Measurements from ENCODE around the gene SLC16A5.
"Not testable (repeated sequence)": the region's sequence is repeated elsewhere in the genome, so short reads cannot be mapped to it uniquely, and the experiment has no call there.

The SLC16A5 gene

DNA sequence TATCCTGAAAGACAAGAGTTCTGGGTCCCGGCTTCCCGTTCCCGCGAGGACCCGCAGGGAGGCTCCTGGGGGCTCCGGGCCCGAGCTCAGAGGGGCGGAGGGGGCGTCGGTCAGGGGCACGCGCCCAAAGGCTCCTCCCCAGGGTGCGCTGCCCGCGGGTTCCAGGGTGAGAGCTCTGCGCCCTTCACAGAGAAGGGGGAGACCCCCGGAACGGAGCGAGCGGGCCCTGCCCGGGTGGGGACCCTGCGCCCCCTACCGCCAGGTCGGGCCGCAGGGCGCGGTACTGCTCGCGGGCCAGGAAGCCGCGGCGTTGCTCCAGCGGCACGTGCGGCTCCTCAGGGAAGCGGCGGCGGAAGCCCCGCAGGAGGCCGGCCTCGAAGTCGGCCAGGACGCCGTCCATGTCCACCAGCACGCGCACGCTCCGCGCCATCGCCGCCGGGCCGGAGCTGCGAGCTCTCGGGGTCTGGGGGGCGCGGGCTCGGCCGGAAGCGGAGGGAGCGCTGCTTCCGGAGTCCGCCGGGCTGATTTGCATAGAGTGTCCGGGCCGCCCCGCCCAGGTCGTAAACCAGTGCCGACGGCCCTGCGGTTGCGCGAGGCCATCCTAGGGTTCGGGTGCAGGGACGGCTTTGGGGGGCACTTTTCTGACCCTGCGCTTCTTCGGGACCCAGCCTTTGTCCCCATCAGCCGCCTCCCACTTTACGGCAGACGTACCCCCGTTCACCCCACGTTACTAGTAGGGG is 43.7 kb downstream of the SLC16A5 start, which contains the start of gene NT5C:
Gene NT5C, minus strand, starts transcription at position 465 of the 740 bp plus-strand sequence. Its CDS starts 35 bp downstream, at position 430.
- DNase-seq (ENCODE audit: low read depth in 3 of 3, low spot score in 1 of 3): peak in 1 of 3 donors; percentile 52

DNA sequence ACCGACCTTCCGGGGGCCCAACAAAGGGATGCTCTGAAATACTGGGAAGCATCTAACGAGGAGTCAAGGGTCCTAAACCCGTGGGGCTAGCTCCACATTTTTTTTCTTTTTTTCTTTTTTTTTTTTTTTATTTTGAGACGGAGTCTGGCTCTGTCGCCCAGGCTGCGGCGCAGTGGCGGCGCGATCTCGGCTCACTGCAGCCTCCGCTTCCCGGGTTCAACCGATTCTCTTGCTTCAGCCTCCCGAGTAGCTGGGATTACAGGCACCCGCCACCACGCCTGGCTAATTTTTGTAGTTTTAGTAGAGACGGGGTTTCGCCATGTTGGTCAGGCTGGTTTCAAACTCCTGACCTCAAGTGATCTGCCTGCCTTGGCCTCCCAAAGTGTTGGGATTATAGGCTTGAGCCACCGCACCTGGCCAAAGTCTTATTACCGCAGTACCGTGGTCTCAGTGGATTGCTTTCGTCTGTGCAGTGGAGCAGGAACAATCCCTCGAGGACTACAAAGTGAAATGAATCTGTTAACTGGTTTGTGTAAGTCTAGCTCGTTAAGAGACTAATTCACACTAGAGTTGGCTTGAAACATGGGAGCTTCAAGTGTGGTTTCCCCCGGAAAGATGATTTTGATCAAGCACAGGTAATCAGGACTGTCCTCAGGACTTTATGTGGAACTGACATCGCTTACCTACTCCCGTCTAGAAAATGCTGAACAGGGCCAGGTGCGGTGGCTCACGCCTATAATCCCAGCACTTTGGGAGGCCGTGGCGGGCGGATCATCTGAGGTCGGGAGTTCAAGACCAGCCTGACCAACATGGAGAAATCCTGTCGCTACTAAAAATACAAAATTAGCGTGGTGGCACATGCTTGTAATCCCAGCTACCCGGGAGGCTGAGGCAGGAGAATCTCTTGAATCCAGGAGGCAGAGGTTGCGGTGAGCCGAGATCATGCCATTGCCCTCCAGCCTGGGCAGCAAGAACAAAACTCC is 44.6 kb downstream of the SLC16A5 start:
- DNase-seq (ENCODE audit: low read depth in 3 of 3, low spot score in 1 of 3): not testable (repeated sequence)

DNA sequence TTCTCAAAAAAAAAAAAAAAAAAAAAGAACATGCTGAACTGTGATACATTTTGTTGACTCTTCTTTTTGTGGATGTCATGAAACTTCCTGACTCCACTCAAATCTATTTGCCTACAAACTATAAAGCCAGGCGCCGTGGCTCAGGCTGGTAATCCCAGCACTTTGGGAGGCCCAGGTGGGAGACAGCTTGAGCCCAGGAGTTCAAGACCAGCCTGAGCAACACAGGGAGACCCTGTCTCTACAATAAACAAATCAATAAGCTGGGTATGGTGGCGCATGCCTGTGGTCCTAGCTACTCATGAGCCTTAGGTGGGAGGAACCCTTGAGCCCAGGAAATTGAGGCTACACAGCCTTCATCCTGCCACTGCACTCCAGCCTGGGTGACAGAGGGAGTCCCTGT is 45.2 kb downstream of the SLC16A5 start:
- DNase-seq (ENCODE audit: low read depth in 3 of 3, low spot score in 1 of 3): no peak

DNA sequence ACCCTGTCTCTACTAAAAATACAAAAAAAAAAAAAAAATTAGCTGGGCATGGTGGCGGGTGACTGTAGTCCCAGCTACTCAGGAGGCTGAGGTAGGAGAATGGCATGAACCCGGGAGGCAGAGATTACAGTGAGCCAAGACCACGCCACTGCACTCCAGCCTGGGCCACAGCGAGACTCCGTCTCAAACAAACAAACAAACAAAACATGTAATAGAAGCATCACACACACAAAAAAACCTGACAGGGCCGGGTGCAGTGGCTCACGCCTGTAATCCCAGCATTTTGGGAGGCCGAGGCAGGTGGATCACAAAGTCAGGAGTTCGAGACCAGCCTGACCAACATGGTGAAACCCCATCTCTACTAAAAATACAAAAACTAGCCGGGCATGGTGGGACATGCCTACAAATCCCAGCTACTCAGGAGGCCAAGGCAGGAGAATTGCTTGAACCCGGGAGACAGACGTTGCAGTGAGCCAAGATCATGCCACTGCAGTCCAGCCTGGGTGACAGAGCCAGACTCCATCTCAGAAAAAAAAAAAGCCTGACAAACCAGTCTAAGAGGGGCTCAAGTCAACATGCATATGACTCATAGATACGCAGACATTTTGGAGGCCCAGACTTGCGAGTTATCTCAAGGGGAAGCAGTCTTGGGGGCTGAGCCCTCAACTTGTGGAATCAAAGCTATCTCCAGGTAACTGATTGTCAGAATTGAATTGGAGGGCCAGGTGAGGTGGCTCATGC is 46.0 kb downstream of the SLC16A5 start:
- DNase-seq (ENCODE audit: low read depth in 3 of 3, low spot score in 1 of 3): not testable (repeated sequence)

DNA sequence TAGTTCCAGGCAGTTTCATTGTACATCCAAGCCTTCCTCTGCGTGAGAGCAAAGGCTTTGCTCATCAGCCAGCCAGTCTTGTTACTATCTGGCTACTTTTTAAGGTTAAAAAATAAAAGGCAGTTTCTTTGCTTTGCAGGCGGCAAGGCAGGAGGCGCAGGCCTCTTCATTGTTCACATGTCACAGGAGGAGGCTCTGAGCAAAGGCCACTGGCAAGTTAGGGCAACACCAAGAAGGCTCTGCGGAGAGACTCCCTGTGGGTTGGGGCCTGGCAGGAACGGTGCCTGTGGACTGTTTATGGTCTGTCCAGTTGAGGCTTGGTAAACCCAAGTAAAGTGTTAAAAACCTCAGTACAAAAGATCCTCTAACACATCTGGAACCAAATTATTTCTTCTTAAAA is 47.7 kb downstream of the SLC16A5 start:
- DNase-seq (ENCODE audit: low read depth in 3 of 3, low spot score in 1 of 3): no peak

DNA sequence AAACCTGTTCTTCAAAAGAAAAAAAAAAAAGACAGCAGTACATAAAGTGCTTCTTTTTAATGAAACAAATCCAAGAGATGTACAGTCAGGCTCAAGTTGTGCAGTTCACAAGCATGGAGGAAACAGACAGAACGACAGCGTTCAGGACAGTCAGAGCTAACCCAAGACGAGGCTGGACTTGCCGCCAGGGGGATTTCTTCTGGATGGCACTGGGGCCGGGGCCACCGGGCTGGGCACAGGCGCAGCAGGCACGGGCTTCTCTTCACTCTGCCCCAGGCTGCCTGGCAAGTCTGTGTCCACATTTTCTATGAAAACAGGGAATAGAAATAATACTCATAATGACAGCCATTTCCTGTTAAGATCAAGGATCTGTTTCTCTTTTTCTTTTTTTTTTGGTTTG is 48.2 kb downstream of the SLC16A5 start:
- no peak for DNase-seq (ENCODE audit: low read depth in 3 of 3, low spot score in 1 of 3)

DNA sequence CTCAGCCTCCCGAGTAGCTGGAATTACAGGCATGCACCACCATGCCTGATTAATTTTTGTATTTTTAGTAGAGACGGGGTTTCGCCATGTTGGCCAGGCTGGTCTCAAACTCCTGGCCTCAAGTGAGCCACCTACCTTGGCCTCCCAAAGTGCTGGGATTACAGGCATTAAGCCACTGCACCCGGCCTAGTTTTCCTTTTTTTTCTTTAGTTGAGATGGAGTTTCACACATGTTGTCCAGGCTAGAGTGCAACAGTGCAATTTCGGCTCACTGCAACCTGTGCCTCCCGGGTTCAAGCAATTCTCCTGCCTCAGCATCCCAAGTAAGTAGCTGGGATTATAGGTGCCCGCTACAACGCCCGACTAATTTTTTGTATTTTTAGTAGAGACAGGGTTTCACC is 50.0 kb downstream of the SLC16A5 start:
- not testable (repeated sequence) for DNase-seq (ENCODE audit: low read depth in 3 of 3, low spot score in 1 of 3)

DNA sequence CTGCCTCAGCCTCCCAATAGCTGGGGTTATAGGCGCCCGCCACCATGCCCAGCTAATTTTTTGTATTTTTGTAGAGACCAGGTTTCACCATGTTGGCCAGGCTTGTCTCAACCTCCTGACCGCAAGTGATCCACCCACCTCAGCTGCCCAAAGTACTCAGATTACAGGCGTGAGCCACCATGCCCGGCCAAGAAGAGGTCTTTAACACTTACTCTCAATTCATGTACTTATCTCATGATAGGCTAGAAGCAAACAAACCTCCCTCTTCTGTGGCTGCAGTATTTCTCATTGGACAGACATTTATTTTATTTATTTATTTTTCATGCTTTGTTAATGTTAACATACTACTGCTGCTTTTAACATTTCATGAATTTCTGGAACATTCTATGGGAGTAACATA is 50.8 kb downstream of the SLC16A5 start:
- no peak for DNase-seq (ENCODE audit: low read depth in 3 of 3, low spot score in 1 of 3)

DNA sequence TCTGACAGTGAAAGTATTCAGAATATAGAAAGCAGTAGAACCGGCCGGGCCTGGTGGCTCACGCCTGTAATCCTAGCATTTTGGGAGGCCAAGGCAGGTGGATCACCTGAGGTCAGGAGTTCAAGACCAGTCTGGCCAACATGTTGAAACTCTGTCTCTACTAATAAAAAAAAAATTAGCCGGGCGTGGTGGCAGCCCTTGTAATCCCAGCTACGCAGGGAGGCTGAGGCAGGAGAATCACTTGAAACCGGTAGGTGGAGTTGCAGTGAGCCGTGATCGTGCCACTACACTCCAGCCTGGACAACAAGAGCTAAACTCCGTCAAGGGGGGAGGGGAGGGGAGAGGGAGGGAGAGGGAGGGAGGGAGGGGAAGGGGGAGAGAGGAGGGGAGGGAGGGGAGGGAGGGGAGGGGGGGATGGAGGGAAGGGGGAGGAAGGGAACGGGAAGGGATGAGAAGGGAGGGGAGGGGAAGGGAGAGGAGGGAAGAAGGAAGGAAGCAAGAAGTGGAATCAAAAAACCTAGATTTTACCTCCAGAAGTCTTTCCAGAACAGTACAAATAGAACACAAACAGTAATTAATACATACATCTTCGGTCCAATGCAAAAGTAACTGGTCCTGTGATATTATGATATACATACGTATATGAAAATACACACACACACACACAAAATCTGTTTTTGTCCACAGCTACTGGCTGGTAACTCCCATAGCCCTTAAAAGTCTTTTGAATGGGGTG is 54.6 kb downstream of the SLC16A5 start:
- no peak for DNase-seq (ENCODE audit: low read depth in 3 of 3, low spot score in 1 of 3)

DNA sequence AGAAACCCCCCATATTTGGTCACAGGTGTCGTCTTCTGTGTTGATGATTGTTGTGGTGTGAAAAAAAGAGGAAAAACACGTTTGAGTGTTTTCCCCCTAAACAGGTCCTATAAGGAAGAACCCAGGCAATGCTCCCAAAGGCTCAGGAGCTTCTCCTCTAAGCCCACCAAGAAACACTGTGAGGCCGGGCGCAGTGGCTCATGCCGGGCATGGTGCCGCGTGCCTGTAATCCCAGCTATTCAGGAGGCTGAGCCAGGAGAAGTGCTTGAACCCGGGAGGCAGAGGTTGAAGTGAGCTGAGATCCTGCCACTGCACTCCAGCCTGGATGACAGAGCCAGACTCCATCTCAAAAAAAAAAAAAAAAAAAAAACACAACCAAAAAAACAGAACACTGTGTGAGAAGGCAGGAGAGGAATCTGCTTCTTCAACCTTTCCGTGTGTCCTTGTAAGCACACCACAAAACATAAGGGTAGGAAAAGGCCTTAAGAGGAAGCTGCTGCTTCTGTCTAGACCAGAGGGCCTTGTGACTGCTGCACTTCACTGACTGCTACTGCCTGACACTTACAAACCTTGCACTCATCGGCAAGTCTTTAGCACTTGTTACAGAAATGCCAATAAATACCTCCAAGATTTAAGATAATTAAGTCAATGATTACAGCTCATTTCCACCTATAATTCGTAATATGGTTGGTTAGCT is 57.2 kb downstream of the SLC16A5 start:
- no peak for DNase-seq (ENCODE audit: low read depth in 3 of 3, low spot score in 1 of 3)

DNA sequence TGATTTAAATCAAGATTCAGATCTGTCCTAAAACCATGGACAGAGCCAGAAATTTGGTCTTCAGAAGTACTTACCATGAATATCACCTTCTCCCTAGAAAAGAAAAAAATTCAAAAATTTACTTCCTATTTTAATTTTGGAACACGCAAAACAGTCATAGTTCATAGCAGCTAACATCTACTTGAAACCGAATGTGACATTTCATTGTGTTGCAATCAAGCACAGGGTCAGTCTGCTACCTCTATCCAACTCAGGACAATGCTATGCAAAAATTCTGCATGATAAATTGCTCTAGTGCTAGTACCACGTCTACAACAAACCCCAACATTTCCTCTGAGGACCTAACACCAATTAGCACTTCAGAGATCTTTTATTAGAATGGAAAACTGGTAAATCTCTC is 58.8 kb downstream of the SLC16A5 start:
- DNase-seq (ENCODE audit: low read depth in 3 of 3, low spot score in 1 of 3): no peak

DNA sequence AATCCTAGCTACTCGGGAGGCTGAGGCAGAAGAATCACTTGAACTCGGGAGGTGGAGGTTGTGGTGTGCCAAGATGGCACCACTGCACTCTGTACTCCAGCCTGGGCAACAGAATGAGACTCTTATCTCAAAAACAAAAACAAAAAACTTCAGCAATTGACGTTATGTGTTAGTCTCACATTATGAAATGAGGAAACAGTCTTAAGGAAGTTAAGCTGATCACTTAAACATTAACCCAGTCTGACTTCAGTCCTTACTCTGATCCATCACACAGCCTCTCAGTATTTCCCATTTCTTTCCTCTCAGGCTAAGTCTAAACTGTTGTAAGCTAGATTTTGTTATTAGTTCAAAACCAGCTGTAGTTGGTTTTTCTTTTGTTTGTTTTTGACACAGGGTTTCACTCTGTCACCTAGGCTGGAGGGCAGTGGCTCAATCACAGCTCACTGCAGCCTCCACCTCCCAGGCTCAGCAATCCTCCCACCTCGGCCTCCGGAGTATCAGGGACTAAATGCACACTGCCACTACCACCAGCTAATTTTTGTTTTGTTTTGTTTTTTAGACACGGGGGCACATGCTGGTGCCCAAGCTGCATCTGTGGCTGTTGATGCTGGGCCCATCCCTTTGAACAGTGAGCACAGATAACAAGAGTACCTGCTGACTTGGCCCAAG is 60.3 kb downstream of the SLC16A5 start:
- DNase-seq (ENCODE audit: low read depth in 3 of 3, low spot score in 1 of 3): no peak

DNA sequence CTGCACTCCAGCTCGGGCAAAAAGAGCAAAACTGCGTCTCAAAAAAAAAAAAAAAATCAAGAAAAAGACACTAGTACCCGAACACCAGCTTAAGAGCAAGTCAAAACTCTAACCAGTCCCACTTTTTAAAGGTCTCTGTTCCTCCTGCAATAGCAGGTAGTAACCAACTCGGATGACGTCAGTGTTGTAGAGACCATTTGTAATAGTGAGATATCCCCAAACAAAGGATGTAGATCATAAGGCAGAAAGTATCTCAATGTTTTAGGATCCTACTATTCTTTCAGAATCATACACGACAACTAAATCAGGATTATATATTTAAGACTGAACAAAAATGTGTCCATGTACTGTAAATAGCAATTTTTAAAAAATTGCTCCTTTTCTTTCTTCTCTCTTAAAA is 64.2 kb downstream of the SLC16A5 start:
- no peak for DNase-seq (ENCODE audit: low read depth in 3 of 3, low spot score in 1 of 3)

DNA sequence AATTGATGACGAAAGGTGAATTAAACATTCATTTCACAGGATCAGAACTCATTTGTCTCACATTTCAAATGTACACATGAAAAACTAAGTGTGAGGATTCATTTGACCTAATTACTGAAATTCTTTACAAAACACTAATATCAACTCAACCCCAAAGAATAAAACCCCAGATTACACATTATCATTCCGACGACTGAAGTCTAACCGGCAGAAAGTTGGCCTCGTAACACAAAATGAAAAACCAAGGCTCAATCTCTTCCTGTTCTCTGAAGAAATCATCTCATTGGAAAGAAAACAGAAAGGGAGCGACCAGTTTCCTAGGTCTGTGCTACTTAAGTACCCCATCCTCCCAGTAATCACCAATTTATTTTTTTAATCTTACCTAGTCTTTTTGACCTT is 64.8 kb downstream of the SLC16A5 start:
- DNase-seq (ENCODE audit: low read depth in 3 of 3, low spot score in 1 of 3): no peak

DNA sequence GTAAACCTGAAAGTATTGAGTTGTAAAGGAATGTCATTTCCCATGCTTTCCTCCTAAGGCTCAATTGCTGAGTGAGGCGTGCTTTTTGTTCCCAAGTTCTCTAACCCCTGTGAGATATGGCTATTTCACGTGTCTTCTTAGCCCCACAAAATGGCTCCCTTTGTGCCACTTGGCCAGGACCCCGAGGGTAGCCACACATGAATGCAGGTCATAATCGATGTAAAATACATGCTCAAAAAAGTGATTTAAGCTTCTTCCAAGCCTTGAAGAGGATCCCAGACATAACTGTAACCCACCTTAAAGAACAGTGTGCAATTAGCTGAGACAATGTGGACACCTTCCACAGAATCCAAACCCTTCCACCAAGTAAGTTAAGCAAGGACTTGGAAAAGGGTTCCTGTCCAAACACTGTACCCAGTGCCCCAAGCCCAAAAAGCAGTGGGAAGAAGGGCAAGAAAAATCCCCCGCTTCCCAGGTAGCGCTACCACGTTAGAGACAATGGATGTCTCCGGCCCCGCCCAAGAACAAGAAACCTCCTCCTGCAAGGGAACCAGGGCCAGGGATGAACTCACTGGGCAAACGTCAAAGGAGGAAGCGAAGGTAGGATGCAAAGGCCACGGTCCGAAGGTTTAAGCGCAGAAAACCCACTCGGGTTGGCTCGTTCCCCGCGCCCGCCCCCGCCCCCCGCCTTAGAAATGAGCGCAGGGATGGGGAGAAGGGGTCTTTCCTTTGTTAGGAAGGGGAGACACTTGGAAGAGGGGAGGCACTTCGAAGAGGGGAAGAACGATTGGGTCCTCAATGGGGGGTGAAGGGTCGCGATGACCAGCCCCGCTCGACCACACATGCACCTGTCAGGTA is 65.4 kb downstream of the SLC16A5 start:
- DNase-seq (ENCODE audit: low read depth in 3 of 3, low spot score in 1 of 3): no peak

DNA sequence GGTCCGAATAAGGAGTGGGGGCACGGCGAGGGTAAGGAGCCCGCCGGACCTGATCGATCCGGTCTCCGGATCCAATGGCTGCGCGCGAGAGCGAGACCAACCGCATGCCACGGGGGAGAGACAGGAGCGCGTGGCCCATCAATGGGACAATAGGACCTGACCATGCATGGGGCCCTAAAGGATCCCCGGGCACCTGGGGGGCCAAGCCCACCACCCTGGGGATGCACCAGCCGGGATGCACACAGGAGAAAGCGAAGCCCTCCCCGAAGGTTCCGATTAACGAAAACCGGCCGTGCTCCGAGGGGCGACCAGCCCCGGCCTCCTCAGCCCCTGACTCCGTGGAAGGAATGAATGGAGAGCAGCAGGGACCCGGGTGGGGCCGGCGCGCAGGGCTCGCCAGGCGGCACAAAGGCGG is 66.0 kb downstream of the SLC16A5 start:
- DNase-seq (ENCODE audit: low read depth in 3 of 3, low spot score in 1 of 3): no peak

DNA sequence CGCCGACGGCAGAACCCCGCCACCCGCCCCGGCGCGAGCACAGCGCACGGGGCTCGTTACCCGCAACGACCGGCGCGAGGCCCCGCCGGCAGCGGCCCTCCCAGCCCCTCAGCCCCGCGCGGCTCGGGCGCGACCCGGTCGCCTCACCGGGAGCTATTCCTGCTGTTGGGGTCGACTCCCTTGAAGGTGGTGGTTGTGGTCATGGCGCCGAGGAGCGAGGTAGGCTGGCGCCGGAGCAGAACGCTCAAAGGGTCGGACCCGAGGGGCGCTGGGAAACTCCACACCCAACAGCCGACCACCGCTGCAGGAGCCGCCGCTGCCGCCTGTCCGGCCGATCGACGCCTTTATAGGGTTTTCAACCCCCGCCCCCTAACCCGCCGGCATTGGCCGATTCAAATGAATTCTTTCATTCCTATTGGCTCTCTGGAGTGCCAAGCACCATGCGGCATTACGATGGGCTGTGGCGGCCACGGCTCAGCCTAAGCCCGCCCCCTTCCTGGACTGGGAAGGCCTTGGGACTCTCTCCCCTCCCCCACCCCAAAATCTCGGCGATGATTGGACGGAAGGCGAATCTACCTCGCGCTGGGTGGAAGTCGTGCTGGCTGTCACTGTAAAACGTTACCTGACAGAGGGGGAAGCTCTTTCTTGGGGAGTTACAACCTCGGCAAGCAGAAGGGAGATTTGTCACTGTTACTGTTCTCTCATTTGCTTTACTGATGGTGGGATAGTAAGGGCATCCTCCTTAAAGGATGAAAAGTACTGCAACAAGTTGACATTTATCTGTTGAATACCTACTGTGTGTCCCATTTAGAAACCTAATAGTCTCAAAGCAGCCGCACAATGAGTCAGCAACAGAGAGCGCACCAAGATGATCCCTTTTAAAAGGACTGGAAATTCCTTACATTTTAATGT is 66.7 kb downstream of the SLC16A5 start, which contains the start of gene JPT1:
Gene JPT1, minus strand, starts transcription at position 318 of the 912 bp plus-strand sequence. Its CDS starts 115 bp downstream, at position 203.
- peak; percentile 87 to 96 (median 95) for DNase-seq (ENCODE audit: low read depth in 3 of 3, low spot score in 1 of 3)
